Lower leg skin (tissue), 3 donors: Measurements from ENCODE around the gene GPC6.

Experiments
- POLR2A ChIP-seq, 2 donors: fragments of 450-650 bp; IDR thresholded peaks; one replicate each; pipeline ENCODE4 v1.6.1; 2016 to 2017; ENCODE audit warnings: antibody characterized with exemption in 2 of 2, mild to moderate bottlenecking in 1 of 2, moderate library complexity in 1 of 2
- TF ChIP-seq, protein P1 (sequence below), 3 donors: fragments of 450-650 bp; IDR thresholded peaks; one replicate each; pipeline ENCODE4 v1.5.1; 2016; ENCODE audit warnings: antibody characterized with exemption in 3 of 3, mild to moderate bottlenecking in 3 of 3, moderate library complexity in 2 of 3

DNA sequence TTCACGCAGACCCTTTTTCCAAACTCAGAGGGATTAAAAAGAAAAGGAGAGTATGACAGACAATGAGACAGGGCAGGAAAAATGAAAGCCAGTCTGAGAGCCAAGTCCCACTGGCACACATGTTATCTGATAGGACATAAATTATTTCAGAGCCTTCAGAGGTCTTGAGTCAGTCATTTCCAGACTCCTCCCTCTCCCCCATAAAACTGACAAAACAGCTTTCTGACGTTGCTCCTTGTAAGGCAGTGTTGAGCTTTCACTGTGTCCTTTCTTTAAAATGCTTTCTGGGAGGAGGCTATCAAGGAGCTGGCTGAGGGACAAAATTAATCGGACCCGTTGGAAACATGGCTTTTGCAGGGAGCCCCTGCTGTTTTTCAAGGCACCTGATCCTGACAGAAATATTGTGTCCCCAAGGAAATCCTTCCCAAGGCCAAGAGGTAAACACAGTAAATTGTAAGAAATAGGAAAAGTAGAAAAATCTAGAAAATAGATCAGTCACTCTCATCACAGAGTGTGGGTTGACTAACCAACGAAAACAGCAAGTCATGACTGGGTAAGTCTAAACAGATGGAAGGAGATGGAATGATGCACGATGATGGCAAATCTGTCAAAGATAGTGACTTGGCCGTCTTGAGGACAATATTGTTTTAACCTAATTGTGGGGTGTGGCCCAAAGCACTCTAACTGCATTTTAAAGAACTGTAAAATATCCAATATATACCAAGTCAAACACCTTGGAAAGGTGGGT, 1163.2 kb downstream of the GPC6 start:
- TF ChIP-seq, protein P1, sequence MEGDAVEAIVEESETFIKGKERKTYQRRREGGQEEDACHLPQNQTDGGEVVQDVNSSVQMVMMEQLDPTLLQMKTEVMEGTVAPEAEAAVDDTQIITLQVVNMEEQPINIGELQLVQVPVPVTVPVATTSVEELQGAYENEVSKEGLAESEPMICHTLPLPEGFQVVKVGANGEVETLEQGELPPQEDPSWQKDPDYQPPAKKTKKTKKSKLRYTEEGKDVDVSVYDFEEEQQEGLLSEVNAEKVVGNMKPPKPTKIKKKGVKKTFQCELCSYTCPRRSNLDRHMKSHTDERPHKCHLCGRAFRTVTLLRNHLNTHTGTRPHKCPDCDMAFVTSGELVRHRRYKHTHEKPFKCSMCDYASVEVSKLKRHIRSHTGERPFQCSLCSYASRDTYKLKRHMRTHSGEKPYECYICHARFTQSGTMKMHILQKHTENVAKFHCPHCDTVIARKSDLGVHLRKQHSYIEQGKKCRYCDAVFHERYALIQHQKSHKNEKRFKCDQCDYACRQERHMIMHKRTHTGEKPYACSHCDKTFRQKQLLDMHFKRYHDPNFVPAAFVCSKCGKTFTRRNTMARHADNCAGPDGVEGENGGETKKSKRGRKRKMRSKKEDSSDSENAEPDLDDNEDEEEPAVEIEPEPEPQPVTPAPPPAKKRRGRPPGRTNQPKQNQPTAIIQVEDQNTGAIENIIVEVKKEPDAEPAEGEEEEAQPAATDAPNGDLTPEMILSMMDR (IDR thresholded peaks at IDR 0.05): no peak
- TF ChIP-seq POLR2A (IDR thresholded peaks at IDR 0.05): no peak
